HG03103 (cell line): ENCODE results near the gene SLC13A2.
"Not testable (repeated sequence)": the region's sequence is repeated elsewhere in the genome, so short reads cannot be mapped to it uniquely, and the experiment has no call there.

Source experiments
- ATAC-seq: cut with Tn5 transposase; IDR thresholded peaks from one replicate; pipeline ENCODE4 v1.9.1; 2021; ENCODE audit warnings: low read depth; ENCODE audit not compliant: unreplicated experiment

Gene SLC13A2

GRCh38 chr17:28473542-28473941, at the start of gene SLC13A2:
TSS of gene SLC13A2 (plus strand) at chr17:28473644. CDS start at chr17:28473713, 69 bp downstream.
- no peak for ATAC-seq

- no peak for ATAC-seq
These were observed 48.2 kb upstream of the SLC13A2 start for GRCh38 chr17:28425206-28425605.

GRCh38 chr17:28426081-28426519, 47.3 kb upstream of the SLC13A2 start:
- no peak for ATAC-seq

GRCh38 chr17:28427371-28427770, 46.1 kb upstream of the SLC13A2 start:
- no peak for ATAC-seq

GRCh38 chr17:28427982-28428381, 45.5 kb upstream of the SLC13A2 start:
- ATAC-seq, result not testable (repeated sequence)

- no peak for ATAC-seq
These were observed 39.7 kb upstream of the SLC13A2 start for GRCh38 chr17:28433721-28434120.

- not testable (repeated sequence) for ATAC-seq
These were observed 39.1 kb upstream of the SLC13A2 start for GRCh38 chr17:28434326-28434725.

GRCh38 chr17:28443901-28444638, 29.4 kb upstream of the SLC13A2 start:
- ATAC-seq, result no peak

- ATAC-seq, result no peak
These were observed 26.6 kb upstream of the SLC13A2 start for GRCh38 chr17:28446716-28447395.

GRCh38 chr17:28447396-28447760, 26.1 kb upstream of the SLC13A2 start:
- no peak for ATAC-seq

GRCh38 chr17:28449859-28450258, 23.6 kb upstream of the SLC13A2 start:
- no peak for ATAC-seq

GRCh38 chr17:28457890-28458289, 15.6 kb upstream of the SLC13A2 start:
- ATAC-seq, result no peak

GRCh38 chr17:28458881-28459280, 14.6 kb upstream of the SLC13A2 start:
- not testable (repeated sequence) for ATAC-seq

GRCh38 chr17:28460901-28461300, 12.5 kb upstream of the SLC13A2 start:
- no peak for ATAC-seq

GRCh38 chr17:28466001-28466400, 7.4 kb upstream of the SLC13A2 start:
- ATAC-seq, result no peak

- no peak for ATAC-seq
These were observed 6.9 kb upstream of the SLC13A2 start for GRCh38 chr17:28466521-28467048.

- ATAC-seq, result no peak
These were observed 5.9 kb upstream of the SLC13A2 start for GRCh38 chr17:28467456-28468025.

GRCh38 chr17:28468033-28468735, 5.3 kb upstream of the SLC13A2 start:
- not testable (repeated sequence) for ATAC-seq

- ATAC-seq, result peak; percentile 52
These were observed 4.7 kb upstream of the SLC13A2 start for GRCh38 chr17:28468781-28469180.

- ATAC-seq, result no peak
These were observed 4.1 kb upstream of the SLC13A2 start for GRCh38 chr17:28469376-28469775.
